Endodermal cell (in vitro differentiated cells): ENCODE measurements around the gene PVALB. TPM values are rescaled to one million over a fixed set of nuclear protein-coding genes. Genes with fewer than 3 reads are reported as not detected.

Experiments
- DNase-seq: peaks from one replicate; pipeline ENCODE4 v3.0.0-alpha.2; 2017
- H3K27ac ChIP-seq: 2 replicates; pipeline ENCODE4 v1.5.1; 2013; ENCODE audit warnings: mild to moderate bottlenecking, low read depth, low read length, moderate library complexity
- H3K27me3 ChIP-seq: 2 replicates; pipeline ENCODE4 v1.6.1; 2013; ENCODE audit warnings: mild to moderate bottlenecking, low read length, moderate library complexity; ENCODE audit not compliant: insufficient read depth, control insufficient read depth, poor library complexity, severe bottlenecking
- H3K36me3 ChIP-seq: 2 replicates; pipeline ENCODE4 v1.7.0; 2013; ENCODE audit warnings: mild to moderate bottlenecking, low read length, moderate library complexity; ENCODE audit not compliant: control insufficient read depth, insufficient read depth
- H3K4me1 ChIP-seq: one replicate; pipeline ENCODE4 v1.7.0; 2013; ENCODE audit warnings: low read length; ENCODE audit not compliant: control insufficient read depth, insufficient read depth
- H3K4me3 ChIP-seq: 2 replicates; pipeline ENCODE4 v1.5.1; 2013; ENCODE audit warnings: mild to moderate bottlenecking, low read length, moderate library complexity
- H3K9ac ChIP-seq: 2 replicates; pipeline ENCODE4 v1.6.1; 2013; ENCODE audit warnings: mild to moderate bottlenecking, low read length, moderate library complexity; ENCODE audit not compliant: poor library complexity, severe bottlenecking; ENCODE audit errors: extremely low read depth
- H3K9me3 ChIP-seq: 2 replicates; pipeline ENCODE4 v1.6.1; 2013; ENCODE audit warnings: mild to moderate bottlenecking, low read length, moderate library complexity; ENCODE audit not compliant: control insufficient read depth
- H3K27ac Mint-ChIP-seq: 2 replicates; pipeline ENCODE4 v1.8.0; 2020; ENCODE audit warnings: mixed read lengths
- H3K27me3 Mint-ChIP-seq: 2 replicates; pipeline ENCODE4 v1.8.0; 2021; ENCODE audit warnings: mild to moderate bottlenecking, mixed read lengths; ENCODE audit not compliant: insufficient read depth
- H3K36me3 Mint-ChIP-seq: 2 replicates; pipeline ENCODE4 v1.8.0; 2020; ENCODE audit warnings: low read depth, mixed read lengths
- H3K4me1 Mint-ChIP-seq: 2 replicates; pipeline ENCODE4 v1.8.0; 2020; ENCODE audit warnings: mixed read lengths
- H3K4me3 Mint-ChIP-seq: 2 replicates; pipeline ENCODE4 v1.8.0; 2020; ENCODE audit warnings: mild to moderate bottlenecking, moderate library complexity, mixed read lengths
- H3K9me3 Mint-ChIP-seq: 2 replicates; pipeline ENCODE4 v1.8.0; 2020; ENCODE audit warnings: mild to moderate bottlenecking, mixed read lengths
- CTCF ChIP-seq: fragments of 200-600 bp; sonication (generic); conservative IDR thresholded peaks from 2 replicates; pipeline ENCODE4 v1.5.0; 2021; ENCODE audit warnings: antibody characterized with exemption, mild to moderate bottlenecking
- WGBS, 2 experiments: methylation state at CpG; one replicate each; pipeline versions ENCODE4 v1.1.5 to v1.1.7; 2013; ENCODE audit warnings: missing lambda C conversion rate in 2 of 2, mixed read lengths in 1 of 2; ENCODE audit not compliant: insufficient coverage in 1 of 2, insufficient read length in 1 of 2; 5-methylcytosine and 5-hydroxymethylcytosine counted together
- total RNA-seq, 2 donors: library from RNA; stranded (reverse); fragmentation: NEBNext Ultra II Directional in 1 of 2; extraction: Animal tissue kit (Norgen Biotek cat#: 25700) in 1 of 2; gene quantifications; 2 replicates in 1 of 2; 3 replicates in 1 of 2; pipeline ENCODE4 v1.2.1, GENCODE V29; 2021

The PVALB gene
- total RNA-seq, 2 donors from 2014 or later: not detected

GRCh38 chr22:36817525-36817848 lies 652 bp upstream of the PVALB start:
- 37 to 50% methylated on average over 4 to 5 of the region's 5 CpGs for WGBS, 2 experiments
- H3K4me3 ChIP-seq: no peak overlapping the region

GRCh38 chr22:36816339-36816635 lies 548 bp downstream of the PVALB start:
- Histone ChIP-seq H3K9ac (no peak overlapping the region), H3K27ac (no peak overlapping the region), H3K36me3 (no peaks in the 10 kb centered on the region), H3K4me1 (no peaks in the 10 kb centered on the region), H3K27me3 (peaks cover 78% of the 10 kb centered on the region), H3K4me3 (peak overlapping the region; percentile 70), H3K9me3 (no peaks in the 10 kb centered on the region)
- no peak for TF ChIP-seq CTCF
- Mint-ChIP-seq H3K27ac (no peak overlapping the region), H3K36me3 (no peaks in the 10 kb centered on the region), H3K9me3 (no peaks in the 10 kb centered on the region), H3K4me1 (peaks cover 4% of the 10 kb centered on the region), H3K27me3 (peaks cover 79% of the 10 kb centered on the region), H3K4me3 (peak overlapping the region; percentile 53)
- WGBS, 2 experiments: 3 to 6% methylated on average over 6 to 12 of the region's 12 CpGs
- DNase-seq: peak; percentile 75

More at GRCh38 chr22:36817525-36817848, 652 bp upstream of the PVALB start:
- Mint-ChIP-seq H3K4me3 (peak overlapping the region; percentile 53), H3K27me3 (peaks cover 79% of the 10 kb centered on the region), H3K9me3 (no peaks in the 10 kb centered on the region), H3K27ac (no peak overlapping the region), H3K4me1 (peaks cover 4% of the 10 kb centered on the region), H3K36me3 (no peaks in the 10 kb centered on the region)
- no peaks in the 10 kb centered on the region for H3K9me3 ChIP-seq
- H3K36me3 ChIP-seq: no peaks in the 10 kb centered on the region
- no peak overlapping the region for H3K27ac ChIP-seq
- no peak overlapping the region for H3K9ac ChIP-seq
- DNase-seq: no peak
- H3K27me3 ChIP-seq: peaks cover 78% of the 10 kb centered on the region
- TF ChIP-seq CTCF: no peak
- H3K4me1 ChIP-seq: no peaks in the 10 kb centered on the region

GRCh38 chr22:36815558-36816338 lies 1.1 kb downstream of the PVALB start:
- no peak overlapping the region for H3K27ac Mint-ChIP-seq

More at GRCh38 chr22:36815558-36816338, 1.1 kb downstream of the PVALB start:
- Mint-ChIP-seq H3K36me3 (no peaks in the 10 kb centered on the region), H3K27me3 (peaks cover 73% of the 10 kb centered on the region), H3K4me3 (peak overlapping the region; percentile 53), H3K9me3 (no peaks in the 10 kb centered on the region), H3K4me1 (peaks cover 4% of the 10 kb centered on the region)
- Histone ChIP-seq H3K27me3 (peaks cover 78% of the 10 kb centered on the region), H3K4me1 (no peaks in the 10 kb centered on the region), H3K36me3 (no peaks in the 10 kb centered on the region), H3K9ac (no peak overlapping the region), H3K9me3 (no peaks in the 10 kb centered on the region), H3K4me3 (no peak overlapping the region), H3K27ac (no peak overlapping the region)
- DNase-seq: no peak
- TF ChIP-seq CTCF: no peak
- 48% methylated on average over 8 of the region's 8 CpGs; no CpG with 5 or more reads in 1 of the 2 experiments for WGBS, 2 experiments
